Ramos (cell line): ENCODE data around the gene DEDD.

Experiments used
- in situ Hi-C: fragments of 300-500 bp; cut with MboI; formaldehyde crosslinking; loops from one replicate; pipeline ENCODE4 v1.14.3; 2022; ENCODE audit warnings: low sequenced_read_pairs; ENCODE audit not compliant: unreplicated experiment

The DEDD gene, protein sequence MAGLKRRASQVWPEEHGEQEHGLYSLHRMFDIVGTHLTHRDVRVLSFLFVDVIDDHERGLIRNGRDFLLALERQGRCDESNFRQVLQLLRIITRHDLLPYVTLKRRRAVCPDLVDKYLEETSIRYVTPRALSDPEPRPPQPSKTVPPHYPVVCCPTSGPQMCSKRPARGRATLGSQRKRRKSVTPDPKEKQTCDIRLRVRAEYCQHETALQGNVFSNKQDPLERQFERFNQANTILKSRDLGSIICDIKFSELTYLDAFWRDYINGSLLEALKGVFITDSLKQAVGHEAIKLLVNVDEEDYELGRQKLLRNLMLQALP

DNA sequence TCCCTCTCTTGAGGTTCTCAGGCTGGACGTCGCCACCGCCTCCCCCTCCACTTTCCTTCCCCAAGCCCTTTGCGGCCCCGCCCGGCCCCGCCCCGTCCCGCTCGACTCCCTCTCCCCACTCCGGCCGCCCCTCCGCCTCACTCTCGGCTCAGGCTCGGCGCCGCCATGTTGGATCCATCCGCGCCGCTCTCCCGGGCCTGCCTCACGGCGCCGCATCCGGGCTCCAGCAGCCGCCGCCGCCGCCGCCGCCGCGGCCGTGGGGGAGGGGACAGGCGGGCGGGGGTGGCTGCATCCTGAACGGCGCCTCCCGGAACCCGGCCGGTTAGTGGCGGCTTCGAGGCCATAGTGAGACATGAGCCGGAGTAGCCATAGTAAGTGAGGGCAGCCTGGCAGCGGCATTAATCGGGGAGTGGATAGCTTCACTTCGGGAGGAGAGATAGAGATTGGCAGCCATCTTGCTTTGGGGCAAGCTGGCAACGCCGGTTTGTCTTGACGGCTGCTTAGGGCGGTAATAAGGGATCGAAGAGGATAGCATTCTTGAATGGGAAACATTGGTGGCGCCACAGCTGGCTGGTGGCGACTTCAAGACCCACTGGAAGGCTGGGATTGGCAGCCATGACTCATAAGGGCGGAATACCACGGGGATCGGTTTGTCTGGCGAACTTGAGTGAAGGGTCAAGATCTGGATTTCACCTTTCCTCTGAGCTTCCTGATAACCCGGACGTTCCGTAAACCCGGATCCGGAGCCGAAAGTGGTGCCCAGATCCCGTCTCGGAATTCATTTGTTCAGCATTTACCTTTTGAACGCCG, at the start of gene DEDD:
Gene DEDD (minus strand): TSS at position 258 of the 810 bp plus-strand sequence. CDS start 8,205 bp downstream, outside the sequence.
- in situ Hi-C loops = no loop called here

DNA sequence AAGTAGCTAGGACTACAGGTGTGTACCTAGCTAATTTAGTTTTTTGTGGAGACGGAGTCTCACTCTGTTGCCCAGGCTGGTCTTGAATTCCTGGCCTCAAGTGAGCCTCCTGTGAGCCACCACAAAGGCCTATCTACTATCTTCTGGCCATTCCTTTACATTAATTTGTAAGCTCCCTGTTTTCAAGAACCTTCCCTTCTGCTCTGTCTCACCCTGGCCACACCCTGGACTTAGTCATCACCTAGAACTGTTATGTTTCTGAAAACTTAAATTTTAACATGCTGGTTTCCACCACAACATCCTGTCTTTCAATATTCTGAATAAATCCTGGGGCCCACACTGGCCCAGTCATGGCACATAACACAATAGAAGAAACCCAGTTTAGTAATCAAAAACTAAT, 49.7 kb upstream of the DEDD start:
- in situ Hi-C loops = no loop called here

DNA sequence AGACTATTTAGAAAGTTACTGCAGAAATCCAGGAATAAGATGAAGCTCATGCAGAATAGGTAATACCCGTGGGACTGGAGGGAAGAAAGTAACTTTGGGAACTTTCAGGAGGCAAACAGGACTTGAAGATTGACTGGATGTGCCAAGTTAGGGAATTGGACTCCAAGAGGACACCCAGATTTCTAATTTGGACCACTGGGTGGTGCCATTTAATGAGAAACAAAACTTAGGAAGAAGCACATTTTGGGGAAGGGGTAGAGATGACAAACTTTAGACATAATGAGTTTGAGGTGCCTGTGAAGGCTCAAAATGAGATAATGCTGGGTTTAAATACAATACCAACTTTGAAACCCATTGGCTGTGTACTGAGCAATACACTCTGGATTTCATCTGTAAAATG, 48.2 kb upstream of the DEDD start:
- in situ Hi-C loops = no loop called here

DNA sequence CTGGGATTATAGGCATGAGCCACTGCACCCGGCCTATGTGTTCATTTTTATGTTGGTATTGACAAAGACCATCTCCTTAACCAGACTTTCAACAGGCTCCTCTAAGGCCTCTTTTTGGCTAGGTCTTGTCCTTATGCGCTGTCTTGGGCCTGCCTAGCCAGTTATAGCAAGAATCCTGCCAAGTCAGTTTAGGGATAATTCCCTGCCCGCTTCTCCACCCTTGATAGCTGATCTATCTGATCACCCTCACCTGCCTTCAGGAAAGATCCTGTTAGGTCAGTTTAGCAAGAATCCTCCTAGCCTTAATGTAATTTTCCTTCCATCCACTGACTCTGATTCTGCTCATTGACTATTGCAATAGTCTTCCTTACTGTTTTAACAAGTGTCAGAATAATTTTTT, 47.2 kb upstream of the DEDD start:
- in situ Hi-C loops = no loop called here

DNA sequence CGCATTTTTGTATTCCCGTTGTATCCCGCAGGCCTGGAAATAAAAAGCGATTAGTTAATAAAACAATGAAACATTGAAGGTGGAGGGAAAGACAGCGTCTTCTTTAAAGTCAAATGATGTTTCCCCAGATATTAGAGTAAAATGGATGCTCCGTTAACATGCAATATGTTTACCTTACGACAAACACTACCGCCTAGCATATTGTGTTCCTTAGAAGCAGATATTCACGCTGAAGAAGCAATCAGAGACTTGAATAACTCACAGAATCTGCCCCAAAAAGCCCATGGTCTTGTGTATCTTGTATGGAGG, 45.4 kb upstream of the DEDD start:
- in situ Hi-C loops = no loop called here

DNA sequence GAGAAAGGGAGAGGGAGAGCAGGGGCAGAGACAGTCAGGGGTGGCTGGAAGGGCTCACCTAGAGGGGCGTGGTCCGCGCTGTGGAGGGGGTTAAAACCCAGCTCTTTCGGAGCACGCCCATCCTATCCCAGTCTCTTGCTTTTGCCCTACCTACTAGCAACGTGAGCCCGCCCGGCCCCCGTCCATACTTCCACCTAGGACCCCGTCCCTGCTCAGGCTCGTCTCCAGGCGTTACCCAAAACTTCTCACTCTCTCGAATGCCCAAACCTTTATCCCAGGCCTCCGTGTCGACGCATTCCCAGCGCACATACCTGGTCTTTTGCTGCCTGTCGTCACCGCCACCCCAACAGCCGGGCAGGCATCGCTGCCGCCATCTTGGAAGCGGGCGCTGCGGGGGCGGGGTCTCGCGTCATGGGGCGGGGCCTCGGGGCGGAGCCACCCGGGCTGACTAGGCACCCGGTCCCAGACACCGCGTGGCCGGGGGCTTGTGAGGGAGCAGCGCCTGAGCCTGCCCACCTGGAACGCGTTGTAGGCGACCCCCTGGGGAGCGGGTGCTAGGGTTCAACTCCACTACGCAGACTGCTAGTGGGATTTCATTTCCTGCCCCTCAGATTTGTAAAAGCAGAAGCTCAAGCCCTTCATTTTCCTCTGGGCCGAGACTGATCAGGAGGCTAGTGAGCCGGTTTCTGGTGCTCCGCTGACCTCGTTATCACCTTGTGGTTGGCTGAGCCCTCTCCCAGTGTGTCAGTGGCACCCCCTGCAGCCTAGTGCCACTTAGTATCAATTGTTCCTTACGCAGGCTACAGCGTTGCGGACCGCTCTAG, 44.9 kb upstream of the DEDD start, which contains the start of gene B4GALT3:
Gene B4GALT3 (minus strand): TSS at position 396 of the 824 bp plus-strand sequence. CDS start 1,447 bp downstream, outside the sequence.
- in situ Hi-C loops = no loop called here

DNA sequence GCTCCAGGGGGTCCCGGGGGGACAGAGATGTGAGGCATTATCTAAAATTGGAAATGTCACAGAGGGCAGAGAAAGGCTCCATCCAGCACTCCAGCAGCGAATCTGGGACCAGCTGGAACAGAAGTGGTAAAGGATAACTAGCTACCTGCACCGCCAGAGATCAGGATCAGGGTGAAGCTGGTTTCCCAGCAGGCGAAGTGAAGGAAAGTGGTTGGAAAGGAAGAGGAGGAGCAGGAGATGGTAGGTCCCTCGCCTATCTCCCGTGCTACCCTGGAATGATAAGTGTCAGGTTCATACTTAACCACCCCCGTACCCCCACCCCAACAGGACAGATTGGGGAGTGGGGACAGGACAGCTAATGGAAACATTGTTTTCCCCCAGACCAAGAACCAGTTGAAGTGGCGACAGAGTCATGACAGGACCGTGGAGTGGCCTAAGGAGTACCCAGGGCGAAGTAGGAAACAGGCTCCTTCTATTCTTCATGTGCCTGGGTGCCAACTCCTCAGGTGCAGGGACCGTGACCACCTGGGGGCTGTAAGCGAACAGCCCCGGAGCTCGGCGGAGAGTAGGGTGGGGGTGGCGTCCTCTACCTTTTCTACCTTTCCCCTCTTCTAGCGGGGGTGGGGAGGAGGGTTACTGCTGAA, 44.1 kb upstream of the DEDD start:
- in situ Hi-C loops = no loop called here

DNA sequence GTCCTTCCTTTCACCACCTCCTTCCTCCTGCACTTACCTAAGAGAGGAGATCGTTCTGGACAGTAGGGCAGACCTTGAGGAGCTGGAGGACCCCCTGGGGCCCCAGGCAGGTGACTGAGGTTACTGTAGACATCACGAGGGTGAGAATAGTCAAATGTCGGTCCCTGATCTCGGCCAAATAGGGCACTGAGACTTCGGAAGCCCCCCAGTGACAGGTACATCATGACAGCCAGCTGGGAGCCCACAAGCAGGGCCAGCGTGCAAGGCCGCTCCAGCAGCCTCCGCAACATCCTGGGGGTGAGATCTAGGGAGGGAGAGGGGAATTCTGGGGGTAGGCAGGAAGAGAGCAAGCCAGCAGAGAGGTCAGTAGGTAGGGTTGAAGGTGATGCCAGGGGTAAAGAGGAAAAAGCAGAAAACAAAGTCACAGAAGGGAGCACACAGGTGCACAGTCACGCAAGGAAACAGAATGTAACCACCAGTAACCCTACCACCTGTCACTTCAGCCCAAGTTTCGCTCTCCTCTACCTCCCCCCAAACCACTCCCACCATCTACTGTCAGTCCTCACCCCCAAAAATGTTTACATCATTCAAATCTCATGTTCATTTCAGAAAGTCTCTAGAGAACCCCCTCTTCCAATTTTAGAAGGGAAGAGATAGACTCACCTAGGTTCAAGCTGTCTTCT, 43.4 kb upstream of the DEDD start:
- in situ Hi-C loops = no loop called here

DNA sequence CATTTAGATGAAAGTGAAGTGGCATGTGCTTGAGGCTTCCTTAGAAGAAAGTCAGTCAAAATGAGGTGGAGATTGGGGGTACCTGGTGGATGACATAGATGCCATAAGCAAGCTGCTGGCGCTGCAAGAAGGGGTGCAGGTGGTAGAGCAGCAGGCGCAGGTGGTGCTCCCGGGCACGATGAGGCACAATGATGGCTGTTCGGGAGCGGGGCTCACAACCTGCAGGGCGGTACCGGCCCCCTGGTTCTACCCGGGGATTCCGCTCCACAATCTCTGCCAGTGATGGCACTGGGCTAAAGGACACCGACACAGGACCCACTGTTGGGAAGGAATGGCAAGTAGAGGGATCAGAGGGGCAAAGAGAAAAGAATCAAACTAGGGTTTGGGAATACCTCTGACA, 42.4 kb upstream of the DEDD start:
- in situ Hi-C loops = no loop called here

DNA sequence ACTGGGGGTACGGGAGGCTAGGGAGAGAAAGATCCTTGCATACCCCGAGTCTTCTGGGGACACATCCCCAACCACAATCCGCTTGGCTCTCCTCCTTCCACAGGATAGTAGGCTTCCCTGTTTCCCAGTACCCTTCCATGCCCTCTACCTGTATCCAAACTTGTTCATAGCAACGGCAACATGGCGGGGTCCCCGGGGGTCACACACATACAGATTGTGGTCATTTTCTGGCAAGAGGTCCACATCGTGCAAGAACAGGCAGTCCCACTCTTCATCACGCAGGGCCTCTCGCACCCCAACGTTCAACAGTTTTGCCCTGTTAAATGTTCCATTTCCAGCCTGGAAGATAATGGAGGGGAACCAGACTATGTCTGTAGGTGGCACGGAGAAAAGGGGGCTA, 41.2 kb upstream of the DEDD start:
- in situ Hi-C loops = no loop called here

DNA sequence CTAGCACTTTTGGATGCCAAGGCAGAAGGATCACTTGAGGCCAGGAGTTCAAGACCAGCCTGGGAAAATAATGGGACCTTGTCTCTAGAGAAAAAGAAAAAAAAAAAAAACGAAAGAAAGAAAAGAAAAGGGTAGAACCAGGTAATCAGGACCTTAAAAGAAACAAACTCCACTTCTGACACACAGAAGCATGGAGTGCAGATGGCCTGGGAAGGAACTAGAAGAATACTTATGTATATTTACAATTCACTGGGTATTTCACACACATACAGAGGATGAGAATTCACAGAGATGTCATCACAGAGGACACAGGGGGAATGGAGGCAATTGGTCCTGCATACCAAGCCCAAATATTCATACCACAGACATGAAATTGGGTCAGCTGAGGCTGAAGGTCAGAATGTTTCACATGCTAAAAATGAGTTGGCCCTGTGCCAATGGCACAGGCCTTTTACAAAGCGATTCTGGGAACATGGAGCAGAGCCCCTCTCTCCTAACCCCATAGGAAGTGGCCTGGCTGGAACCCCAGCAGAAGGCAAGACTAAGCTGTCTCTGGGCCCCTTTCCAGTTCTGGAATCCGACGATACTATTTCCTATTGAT, 40.4 kb upstream of the DEDD start:
- in situ Hi-C loops = no loop called here

DNA sequence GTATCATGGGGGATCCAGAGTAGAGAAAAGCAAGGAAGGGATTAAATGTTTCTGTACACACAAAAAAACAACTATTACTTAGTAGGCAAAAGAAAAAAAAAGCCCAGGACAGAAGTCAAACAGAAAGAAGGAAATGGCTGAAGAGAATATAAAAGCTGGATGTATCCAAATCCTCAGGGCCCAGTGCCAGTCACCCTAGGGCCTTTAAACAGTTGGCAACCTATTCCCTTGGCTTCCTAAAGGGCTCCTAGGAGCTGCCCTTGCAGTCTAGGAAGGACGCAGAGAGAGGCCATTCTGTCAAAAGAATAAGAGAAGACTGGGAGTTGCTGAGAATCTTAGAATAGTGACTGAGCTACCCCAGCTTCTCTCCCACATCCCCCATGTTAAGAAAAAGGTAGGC, 39.9 kb upstream of the DEDD start:
- in situ Hi-C loops = no loop called here

DNA sequence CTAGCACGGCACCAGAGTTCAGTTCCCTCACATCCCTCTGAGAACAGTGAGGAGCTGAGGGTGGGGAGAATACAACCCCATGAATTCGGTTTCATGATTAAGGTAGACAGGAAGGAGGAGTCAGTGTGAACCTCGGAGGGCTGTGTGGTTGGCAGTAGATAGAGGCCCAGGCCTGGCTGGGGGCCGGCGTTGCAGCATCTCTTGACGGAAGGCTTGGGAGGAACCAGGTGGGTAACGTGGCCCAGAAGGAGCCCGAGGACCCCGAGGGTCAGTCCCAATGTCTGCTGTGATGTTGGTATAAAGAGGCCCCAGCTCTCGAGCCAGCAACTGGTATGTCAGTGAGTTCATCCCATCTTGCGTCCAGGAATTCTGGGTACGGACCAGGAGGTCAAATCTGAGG, 39.2 kb upstream of the DEDD start:
- in situ Hi-C loops = no loop called here

DNA sequence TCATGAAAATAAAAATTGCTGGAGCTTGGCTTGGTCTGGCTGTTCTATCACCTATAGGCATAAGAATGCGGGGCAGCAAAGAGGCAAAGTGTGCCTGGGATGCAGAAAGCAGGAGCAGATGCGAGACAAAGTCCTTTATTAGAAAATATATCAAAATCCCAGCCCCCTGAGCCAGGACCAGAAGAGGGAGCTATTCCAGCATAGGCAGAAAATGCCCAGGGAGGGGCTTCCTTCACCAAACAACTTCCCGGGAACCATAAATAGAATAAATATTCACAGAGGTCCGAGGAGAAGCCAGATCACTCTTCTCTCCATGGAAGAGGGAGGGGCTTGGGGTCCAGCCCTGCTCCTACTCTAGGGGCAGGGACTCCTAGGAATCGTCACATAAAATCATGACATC, 38.7 kb upstream of the DEDD start:
- in situ Hi-C loops = no loop called here

DNA sequence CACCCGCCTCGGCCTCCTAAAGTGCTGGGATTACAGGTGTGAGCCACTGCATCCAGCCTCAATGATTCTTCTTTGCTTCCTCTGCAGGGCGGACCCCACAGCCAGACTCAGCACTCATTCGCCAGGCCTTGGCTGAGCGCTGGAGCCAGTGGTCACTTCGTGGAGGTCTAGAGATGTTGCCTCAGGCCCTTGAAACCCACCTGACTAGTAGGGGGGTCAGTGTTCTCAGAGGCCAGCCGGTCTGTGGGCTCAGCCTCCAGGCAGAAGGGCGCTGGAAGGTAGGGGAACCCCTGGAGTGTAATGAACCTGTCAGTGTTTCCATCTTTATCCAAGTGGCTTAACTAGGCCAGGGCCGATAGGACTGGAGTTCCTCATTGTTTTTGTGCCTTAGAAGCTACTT, 36.4 kb upstream of the DEDD start:
- in situ Hi-C loops = no loop called here

DNA sequence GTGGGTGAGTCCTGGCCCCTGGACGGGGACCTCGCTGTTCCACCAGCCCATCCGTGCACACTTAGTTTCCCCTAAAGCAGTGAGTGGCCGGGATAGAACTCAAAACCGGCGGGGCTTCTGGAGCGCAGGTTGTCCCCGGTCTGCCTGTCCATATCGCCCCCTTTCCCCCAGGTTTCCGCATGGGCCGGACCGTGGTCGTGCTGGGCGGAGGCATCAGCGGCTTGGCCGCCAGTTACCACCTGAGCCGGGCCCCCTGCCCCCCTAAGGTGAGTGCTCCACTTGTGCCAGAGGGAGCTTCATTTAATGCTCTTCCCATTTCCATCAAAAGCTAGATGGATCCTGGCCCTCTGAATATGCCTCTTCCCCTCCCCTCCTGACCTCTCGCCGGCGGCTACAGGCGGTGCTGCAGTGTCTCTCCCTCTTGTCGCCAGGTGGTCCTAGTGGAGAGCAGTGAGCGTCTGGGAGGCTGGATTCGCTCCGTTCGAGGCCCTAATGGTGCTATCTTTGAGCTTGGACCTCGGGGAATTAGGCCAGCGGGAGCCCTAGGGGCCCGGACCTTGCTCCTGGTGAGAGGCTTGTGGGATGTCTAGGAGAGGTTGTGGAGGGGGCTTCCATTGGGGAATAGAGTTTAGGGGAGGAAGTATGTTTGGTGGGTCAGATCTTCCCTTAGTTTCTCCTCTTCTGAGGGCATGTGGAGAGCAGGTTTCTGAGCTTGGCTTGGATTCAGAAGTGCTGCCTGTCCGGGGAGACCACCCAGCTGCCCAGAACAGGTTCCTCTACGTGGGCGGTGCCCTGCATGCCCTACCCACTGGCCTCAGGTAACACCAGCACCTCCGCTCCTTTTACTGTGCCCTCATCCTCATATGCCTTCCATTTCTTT, 34.4 kb upstream of the DEDD start:
- in situ Hi-C loops = no loop called here

DNA sequence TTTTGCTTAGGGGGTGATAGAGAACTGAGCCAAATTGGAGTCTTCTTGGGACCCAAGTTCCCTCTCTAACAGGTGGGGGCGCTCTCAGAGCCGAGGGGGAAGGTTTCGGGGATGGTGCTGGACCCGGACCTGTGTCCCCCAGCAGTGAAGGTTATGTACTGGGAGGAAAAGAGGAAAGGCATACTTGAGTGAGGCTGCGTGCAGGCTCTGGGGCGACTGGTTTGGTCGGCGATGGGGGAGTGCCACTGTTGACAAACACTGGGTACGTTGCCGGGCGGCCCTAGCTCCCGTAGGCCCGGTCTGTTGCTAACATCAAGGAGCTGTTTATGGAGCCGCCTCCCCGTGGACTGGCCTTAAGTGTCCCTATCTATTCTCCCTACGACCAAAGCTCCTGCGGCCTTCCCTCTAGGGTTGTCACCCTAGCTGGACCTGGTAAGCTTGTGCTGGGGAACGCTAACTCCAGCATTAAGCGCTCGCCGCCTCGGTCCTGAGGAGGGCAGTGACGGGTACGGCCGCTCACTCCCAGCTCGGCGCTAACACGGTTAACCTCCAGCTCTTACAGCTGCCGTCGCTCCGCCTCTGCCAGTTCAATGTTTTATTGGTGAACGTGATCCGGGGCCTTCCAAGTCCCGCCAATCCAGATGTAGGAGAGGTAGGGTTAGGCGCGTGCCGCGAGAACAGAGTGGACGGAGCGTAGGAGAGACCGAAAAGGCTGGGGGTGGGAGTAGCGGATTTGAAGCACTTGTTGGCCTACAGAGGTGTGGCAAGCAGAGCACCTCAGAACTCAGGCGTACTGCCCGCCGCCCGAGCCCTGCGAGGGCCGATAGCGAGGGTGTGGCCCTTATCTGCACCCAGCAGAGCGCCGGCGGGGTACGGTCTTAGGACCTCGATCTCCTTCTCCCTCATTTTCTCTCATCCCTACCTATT, 33.5 kb upstream of the DEDD start, which contains the start of gene PPOX:
Gene PPOX (plus strand): TSS at position 685 of the 927 bp plus-strand sequence. CDS start 422 bp downstream, outside the sequence.
- in situ Hi-C loops = no loop called here
